NK-92 (cell line): ENCODE measurements around the gene CFD.
"Not testable (repeated sequence)": the region's sequence is repeated elsewhere in the genome, so short reads cannot be mapped to it uniquely, and the experiment has no call there.

Experiments
- DNase-seq: peaks from one replicate; lab custom pipeline; 2025; ENCODE audit not compliant: unreplicated experiment; lab: John Stamatoyannopoulos, UW

The CFD gene

GRCh38 chr19:852136-853013, 7.1 kb upstream of the CFD start, which contains the start of gene ELANE:
ELANE (plus strand) TSS chr19:852303; CDS start chr19:852329, 26 bp downstream.
- DNase-seq = no peak

DNA sequence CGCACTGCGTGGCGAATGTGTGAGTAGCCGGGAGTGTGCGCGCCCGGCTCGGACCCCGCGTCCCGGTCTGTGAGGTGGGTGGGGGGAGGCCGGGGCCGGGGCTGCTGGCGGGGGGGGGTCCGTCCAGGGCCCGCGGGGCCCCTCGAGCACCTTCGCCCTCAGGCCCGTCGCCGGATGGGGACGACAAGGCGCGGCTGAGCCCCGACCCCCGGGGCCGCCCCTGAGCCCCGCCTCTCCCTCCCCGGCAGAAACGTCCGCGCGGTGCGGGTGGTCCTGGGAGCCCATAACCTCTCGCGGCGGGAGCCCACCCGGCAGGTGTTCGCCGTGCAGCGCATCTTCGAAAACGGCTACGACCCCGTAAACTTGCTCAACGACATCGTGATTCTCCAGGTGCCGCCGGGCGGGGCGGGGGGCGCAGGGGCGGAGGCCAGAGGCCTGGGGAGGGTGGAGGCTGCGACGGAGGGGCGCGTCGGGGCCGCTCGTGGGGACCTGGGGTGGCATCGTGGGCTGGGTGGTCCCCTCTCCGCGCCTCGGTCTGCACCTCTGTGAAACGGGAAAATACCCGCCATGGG, 6.4 kb upstream of the CFD start:
- DNase-seq = no peak

- not testable (repeated sequence) for DNase-seq
These were observed 5.7 kb upstream of the CFD start for GRCh38 chr19:853614-854220.

GRCh38 chr19:854549-854948, 4.9 kb upstream of the CFD start:
- DNase-seq = no peak

DNA sequence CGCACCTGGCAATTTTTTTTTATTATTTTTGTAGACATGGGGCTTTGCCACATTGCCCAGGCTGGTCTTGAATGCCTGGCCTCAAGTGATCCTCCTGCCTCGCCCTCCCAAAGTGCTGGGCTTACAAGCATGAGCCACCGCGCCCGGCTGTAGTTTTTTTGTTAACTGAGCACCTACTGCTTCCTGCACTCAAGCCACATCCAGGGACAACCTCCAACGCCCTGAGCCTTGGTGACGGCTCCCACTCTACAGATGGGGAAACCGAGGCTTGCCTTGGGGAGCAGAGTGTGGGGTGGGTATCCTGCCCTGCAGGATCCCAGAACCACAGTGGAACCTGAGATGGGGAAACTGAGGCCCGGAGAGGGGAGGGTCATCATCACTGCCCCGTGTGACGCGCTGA, 4.3 kb upstream of the CFD start:
- no peak for DNase-seq

DNA sequence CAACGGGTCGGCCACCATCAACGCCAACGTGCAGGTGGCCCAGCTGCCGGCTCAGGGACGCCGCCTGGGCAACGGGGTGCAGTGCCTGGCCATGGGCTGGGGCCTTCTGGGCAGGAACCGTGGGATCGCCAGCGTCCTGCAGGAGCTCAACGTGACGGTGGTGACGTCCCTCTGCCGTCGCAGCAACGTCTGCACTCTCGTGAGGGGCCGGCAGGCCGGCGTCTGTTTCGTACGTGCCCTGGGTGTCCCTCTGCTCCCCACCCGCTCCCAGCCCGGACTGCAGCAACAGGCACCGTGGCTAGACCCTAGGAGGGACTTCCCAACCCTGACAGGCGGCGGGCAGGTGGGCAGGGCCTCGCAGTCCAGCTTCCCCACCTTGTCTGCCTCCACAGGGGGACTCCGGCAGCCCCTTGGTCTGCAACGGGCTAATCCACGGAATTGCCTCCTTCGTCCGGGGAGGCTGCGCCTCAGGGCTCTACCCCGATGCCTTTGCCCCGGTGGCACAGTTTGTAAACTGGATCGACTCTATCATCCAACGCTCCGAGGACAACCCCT, 3.8 kb upstream of the CFD start:
- no peak for DNase-seq

DNA sequence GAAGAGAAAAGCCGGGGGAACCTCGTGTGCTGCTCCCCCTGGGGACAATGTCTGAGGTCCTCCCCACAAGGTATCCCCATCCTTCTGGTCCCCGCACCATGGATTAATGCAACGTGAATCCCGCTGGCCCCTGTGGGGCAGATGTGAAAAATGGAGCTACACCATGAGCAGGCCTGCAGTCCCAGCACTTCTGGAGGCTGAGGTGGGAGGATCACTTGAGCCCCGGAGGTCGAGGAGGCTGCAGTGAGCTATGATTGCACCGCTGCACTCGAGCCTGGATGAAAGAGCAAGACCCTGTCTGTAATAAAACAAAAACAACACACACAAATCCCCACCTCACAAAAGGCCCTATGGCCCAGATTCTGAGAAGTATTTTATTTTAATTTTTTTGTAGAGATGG, 1.2 kb upstream of the CFD start:
- DNase-seq = no peak

GRCh38 chr19:861141-861755, 1.8 kb downstream of the CFD start:
- DNase-seq = no peak

- DNase-seq = no peak
These were observed 2.5 kb downstream of the CFD start for GRCh38 chr19:861756-862580.

DNA sequence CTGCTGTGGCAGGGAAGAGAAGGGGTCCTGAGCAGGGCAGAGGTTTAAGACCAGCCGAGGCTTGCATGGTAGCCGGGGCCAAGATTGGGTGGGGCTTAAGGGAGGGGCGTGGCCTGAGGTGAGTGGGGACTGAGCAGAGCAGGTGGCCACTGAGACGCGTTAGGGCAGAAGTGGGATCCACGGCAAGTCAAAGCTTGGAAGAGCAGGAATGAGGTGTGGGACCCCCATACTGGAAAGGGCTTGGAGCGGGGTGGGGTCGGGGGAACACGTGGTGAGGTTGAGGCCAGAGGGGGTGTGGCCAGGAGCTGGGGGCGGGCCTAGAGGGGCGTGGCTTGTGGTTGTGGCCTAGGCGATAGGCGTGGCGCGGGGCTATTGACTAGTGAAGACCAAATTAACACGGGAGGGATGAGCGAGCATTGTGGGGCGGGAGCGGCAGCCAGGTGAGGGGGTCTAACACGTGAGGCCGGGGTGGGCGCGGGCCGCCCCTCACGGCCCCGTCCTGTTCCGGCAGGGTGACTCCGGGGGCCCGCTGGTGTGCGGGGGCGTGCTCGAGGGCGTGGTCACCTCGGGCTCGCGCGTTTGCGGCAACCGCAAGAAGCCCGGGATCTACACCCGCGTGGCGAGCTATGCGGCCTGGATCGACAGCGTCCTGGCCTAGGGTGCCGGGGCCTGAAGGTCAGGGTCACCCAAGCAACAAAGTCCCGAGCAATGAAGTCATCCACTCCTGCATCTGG, 3.3 kb downstream of the CFD start:
- no peak for DNase-seq

DNA sequence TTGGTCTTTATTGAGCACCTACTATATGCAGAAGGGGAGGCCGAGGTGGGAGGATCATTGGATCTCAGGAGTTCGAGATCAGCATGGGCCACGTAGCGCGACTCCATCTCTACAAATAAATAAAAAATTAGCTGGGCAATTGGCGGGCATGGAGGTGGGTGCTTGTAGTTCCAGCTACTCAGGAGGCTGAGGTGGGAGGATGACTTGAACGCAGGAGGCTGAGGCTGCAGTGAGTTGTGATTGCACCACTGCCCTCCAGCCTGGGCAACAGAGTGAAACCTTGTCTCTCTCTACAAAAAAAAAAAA, 3.8 kb downstream of the CFD start:
- DNase-seq = no peak

DNA sequence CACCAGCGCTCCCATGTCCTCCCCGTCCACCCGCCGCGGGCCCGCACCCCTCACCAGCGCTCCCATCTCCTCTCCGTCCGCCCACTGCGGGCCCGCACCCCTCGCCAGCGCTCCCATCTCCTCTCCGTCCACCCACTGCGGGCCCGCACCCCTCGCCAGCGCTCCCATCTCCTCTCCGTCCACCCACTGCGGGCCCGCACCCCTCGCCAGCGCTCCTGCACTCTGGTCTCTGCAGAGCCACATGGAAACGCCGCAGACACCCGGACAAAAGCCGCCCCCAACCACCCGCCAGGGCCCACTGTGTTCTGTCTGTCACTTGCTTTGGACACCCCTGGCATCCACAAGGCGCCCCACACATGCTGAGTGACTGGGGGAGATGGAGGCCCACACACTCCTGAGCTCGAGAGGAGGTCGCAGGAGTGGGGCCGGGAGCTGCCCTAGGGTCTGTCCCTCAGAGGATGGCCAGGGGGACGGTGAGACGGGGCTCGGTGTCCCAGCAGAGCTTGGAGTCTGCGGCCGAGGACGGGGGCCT, 7.4 kb downstream of the CFD start:
- no peak for DNase-seq

- DNase-seq = no peak
These were observed 7.9 kb downstream of the CFD start for GRCh38 chr19:867301-867793.

DNA sequence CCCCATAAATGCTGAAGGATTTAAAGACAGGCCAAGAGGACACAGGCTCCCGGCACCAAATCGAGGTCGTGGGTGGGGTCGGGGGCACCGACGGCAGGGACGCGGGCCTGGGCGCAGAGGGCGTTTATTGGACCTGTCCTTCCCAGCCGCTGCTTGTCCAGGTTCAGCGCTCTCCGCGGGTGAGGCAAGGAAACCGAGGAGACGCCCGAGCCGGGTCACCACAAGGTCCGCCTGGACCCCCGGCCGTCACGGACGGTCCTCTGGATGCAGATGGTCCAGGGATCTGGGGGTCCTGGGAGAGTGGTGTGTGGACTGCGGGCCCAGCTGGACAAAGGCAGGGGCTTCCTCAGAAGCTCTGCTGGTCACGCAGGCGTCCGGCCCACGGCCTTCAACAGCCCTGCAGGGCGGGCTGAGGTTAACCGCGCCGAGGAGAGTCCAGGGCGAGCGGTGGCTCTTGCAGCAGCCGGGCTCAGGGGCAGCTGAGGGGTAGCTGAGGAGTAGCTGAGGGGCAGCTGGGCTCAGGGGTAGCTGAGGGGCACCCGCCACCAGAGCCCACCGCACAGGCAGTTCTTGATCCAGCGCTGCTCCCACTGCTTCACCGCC, 8.5 kb downstream of the CFD start:
- no peak for DNase-seq

DNA sequence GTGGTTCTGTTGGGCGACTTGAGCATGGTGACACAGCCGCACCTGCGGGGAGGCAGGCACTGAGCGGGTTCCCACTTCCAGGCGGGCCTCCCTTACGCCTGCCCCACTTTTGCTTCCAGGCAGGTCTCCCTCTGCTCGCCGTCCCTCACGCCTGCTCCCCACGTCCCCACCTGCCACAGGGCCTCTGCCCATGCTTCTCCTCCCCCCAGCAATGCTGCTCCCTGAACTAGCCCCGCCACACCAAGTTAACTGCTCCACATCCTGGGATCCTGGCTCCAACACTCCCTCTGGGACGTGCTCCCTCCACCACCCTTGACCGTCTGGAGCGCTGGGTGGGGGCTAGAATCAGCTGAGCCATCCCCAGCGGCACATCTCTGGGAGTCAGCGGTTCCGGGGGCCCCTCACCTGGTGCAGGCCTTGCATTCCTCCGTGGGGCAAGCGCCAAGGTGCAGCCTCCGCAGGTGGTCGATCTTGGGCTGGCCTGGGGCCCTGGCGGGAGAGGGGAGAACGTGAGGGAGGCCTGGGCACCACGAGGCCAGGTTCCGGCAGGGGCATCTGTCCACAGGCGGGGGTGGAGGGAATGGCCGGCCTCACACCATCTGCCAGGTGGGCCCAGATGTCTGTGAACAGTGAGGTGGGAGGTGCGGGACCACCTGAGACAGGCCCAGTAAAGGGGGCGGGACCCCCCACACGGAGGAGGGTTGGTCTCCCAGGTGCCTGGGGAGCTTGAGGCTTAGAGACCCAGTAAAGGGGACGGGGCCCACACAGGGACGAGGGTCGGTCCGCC, 9.2 kb downstream of the CFD start:
- DNase-seq = no peak

- DNase-seq = no peak
These were observed 10.0 kb downstream of the CFD start for GRCh38 chr19:869245-870177.

- DNase-seq = no peak
These were observed 10.8 kb downstream of the CFD start for GRCh38 chr19:870314-870713.
